ENCODE measurements around the gene PLA2G5.

Gene PLA2G5

DNA sequence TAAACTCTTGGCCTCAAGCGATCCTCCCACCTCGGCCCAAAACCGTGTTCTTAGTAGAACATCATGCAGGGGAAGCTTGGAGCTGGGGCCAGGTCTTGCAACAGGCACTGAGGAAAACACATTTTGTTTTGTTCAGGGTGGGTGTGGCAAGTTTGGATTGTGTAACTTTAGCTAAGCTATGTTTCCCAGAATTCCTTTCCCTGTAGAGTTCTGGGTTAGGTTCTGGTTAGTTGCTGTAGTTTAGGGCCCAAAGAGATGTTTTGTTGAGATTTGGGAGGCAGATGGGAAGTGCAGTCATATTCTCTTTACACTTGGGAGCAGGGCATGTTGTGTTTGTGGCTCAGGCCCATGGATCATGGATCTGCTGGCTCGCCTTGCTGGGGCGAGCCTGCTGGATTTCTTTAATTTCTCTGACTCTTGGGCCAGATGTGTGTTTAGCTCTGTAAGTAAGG lies 24.0 kb downstream of the PLA2G5 start:
- TF ChIP-seq EZH2phosphoT487 (IDR thresholded peaks at IDR 0.05; ENCODE audit: low read length): no peak
- no peak for TF ChIP-seq EZH2 (optimal IDR thresholded peaks at IDR 0.05; ENCODE audit: low read depth, low read length)
- TF ChIP-seq CTCF (IDR thresholded peaks at IDR 0.05; ENCODE audit: low read length): no peak
- Histone ChIP-seq H3K4me2 (ENCODE audit: low read depth, low read length) (no peak overlapping the region), H3K9ac (ENCODE audit: low read length) (no peak overlapping the region), H4K20me1 (ENCODE audit: insufficient read depth, low read length) (no peaks in the 10 kb centered on the region), H3K4me1 (ENCODE audit: low read length) (no peaks in the 10 kb centered on the region), H3K9me2 (replicated peaks; ENCODE audit: insufficient read depth, low read length) (no peaks in the 10 kb centered on the region), H2AFZ (ENCODE audit: low read length) (no peak overlapping the region), H3K27ac (ENCODE audit: low read length) (no peak overlapping the region), H3K9me3 (replicated peaks; ENCODE audit: insufficient read depth, low read length) (no peaks in the 10 kb centered on the region), H3F3A (ENCODE audit: insufficient read depth, low read length) (no peaks in the 10 kb centered on the region), H3K79me2 (ENCODE audit: low read length) (no peaks in the 10 kb centered on the region), H3K4me3 (ENCODE audit: low read length) (no peak overlapping the region), H3K36me3 (replicated peaks; ENCODE audit: insufficient read depth, low read length) (no peaks in the 10 kb centered on the region), H3K27me3 (replicated peaks; ENCODE audit: insufficient read depth, low read length) (peaks cover 25% of the 10 kb centered on the region)
- DNase-seq: no peak

DNA sequence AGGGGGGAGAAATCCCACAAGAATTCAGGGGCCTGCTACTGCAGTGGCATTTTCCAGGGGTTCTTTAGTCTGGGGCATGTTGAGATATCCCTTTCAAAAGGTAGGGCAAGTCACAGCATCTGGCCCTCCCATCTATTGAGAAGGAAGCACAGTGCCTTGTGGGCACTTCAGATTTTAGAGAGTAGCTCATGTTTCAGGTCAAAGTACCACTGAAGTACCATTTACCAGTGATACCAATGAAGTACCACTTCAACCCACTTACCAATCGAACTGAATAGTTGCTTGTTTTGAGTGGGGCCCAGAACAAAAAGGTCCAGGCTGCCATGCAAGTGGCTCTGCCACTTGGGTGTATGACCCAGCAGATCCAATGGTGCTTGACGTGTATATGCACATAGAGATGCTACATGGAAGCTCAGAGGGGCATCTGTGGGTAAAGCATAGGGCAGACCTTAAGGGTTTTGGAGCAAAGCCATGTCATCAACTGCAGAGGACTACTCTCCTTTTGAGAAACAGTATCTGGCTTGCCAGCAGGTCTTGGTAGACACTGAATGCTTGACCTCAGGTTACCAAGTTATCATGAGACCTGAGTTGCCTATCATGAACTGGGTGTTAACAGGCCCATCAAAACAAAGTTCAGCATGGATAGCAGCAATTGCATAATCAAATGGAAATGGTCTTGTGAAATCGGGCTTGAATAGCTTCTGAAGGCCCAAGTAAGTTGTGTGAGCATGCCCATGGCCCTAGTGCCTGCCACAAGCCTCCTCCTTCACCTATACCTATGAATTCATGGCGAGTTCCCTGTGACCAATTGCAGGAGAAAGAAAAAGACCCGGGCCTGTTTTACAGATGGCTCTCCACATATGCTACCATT lies 25.8 kb downstream of the PLA2G5 start:
- Histone ChIP-seq H3K4me2 (ENCODE audit: low read depth, low read length) (no peak overlapping the region), H3K9me3 (replicated peaks; ENCODE audit: insufficient read depth, low read length) (no peaks in the 10 kb centered on the region), H3K9ac (ENCODE audit: low read length) (no peak overlapping the region), H3K27ac (ENCODE audit: low read length) (no peak overlapping the region), H3K9me2 (replicated peaks; ENCODE audit: insufficient read depth, low read length) (no peaks in the 10 kb centered on the region), H3K4me1 (ENCODE audit: low read length) (no peaks in the 10 kb centered on the region), H3K79me2 (ENCODE audit: low read length) (no peaks in the 10 kb centered on the region), H3F3A (ENCODE audit: insufficient read depth, low read length) (no peaks in the 10 kb centered on the region), H3K36me3 (replicated peaks; ENCODE audit: insufficient read depth, low read length) (no peaks in the 10 kb centered on the region), H2AFZ (ENCODE audit: low read length) (no peak overlapping the region), H3K27me3 (replicated peaks; ENCODE audit: insufficient read depth, low read length) (peaks cover 19% of the 10 kb centered on the region), H4K20me1 (ENCODE audit: insufficient read depth, low read length) (no peaks in the 10 kb centered on the region), H3K4me3 (ENCODE audit: low read length) (no peak overlapping the region)
- no peak for DNase-seq
- no peak for TF ChIP-seq EZH2phosphoT487 (IDR thresholded peaks at IDR 0.05; ENCODE audit: low read length)
- no peak for TF ChIP-seq EZH2 (optimal IDR thresholded peaks at IDR 0.05; ENCODE audit: low read depth, low read length)
- no peak for TF ChIP-seq CTCF (IDR thresholded peaks at IDR 0.05; ENCODE audit: low read length)

GRCh38 chr1:20096840-20097447 lies 26.9 kb downstream of the PLA2G5 start:
- Histone ChIP-seq H3K9me2 (replicated peaks; ENCODE audit: insufficient read depth, low read length) (no peaks in the 10 kb centered on the region), H3K9ac (ENCODE audit: low read length) (no peak overlapping the region), H3K9me3 (replicated peaks; ENCODE audit: insufficient read depth, low read length) (no peaks in the 10 kb centered on the region), H3K4me3 (ENCODE audit: low read length) (no peak overlapping the region), H3F3A (ENCODE audit: insufficient read depth, low read length) (no peaks in the 10 kb centered on the region), H3K79me2 (ENCODE audit: low read length) (no peaks in the 10 kb centered on the region), H3K27me3 (replicated peaks; ENCODE audit: insufficient read depth, low read length) (peaks cover 8% of the 10 kb centered on the region), H3K27ac (ENCODE audit: low read length) (no peak overlapping the region), H4K20me1 (ENCODE audit: insufficient read depth, low read length) (no peaks in the 10 kb centered on the region), H3K4me1 (ENCODE audit: low read length) (no peaks in the 10 kb centered on the region), H2AFZ (ENCODE audit: low read length) (no peak overlapping the region), H3K4me2 (ENCODE audit: low read depth, low read length) (no peak overlapping the region), H3K36me3 (replicated peaks; ENCODE audit: insufficient read depth, low read length) (no peaks in the 10 kb centered on the region)
- DNase-seq: no peak
- TF ChIP-seq CTCF (IDR thresholded peaks at IDR 0.05; ENCODE audit: low read length) (no peak), EZH2phosphoT487 (IDR thresholded peaks at IDR 0.05; ENCODE audit: low read length) (no peak), EZH2 (optimal IDR thresholded peaks at IDR 0.05; ENCODE audit: low read depth, low read length) (no peak)

Data from MM.1S (cell line).